ENCODE measurements around the gene APOD.

APOD gene

GRCh38 chr3:195573611-195574496 is 9.9 kb downstream of the APOD start:
- Histone ChIP-seq H3K36me3 (replicated peaks; ENCODE audit: insufficient read depth, low read length) (no peaks in the 10 kb centered on the region), H3K9ac (ENCODE audit: low read length) (no peak overlapping the region), H3K27ac (ENCODE audit: low read length) (no peak overlapping the region), H4K20me1 (ENCODE audit: insufficient read depth, low read length) (no peaks in the 10 kb centered on the region), H3K4me2 (ENCODE audit: low read depth, low read length) (no peak overlapping the region), H3K9me2 (replicated peaks; ENCODE audit: insufficient read depth, low read length) (no peaks in the 10 kb centered on the region), H3K9me3 (replicated peaks; ENCODE audit: insufficient read depth, low read length) (no peaks in the 10 kb centered on the region), H3F3A (ENCODE audit: insufficient read depth, low read length) (no peaks in the 10 kb centered on the region), H3K79me2 (ENCODE audit: low read length) (no peaks in the 10 kb centered on the region), H3K4me3 (ENCODE audit: low read length) (no peak overlapping the region), H3K27me3 (replicated peaks; ENCODE audit: insufficient read depth, low read length) (no peaks in the 10 kb centered on the region), H3K4me1 (ENCODE audit: low read length) (no peaks in the 10 kb centered on the region), H2AFZ (ENCODE audit: low read length) (no peak overlapping the region)
- DNase-seq: no peak
- TF ChIP-seq CTCF (IDR thresholded peaks at IDR 0.05; ENCODE audit: low read length) (no peak), EZH2 (optimal IDR thresholded peaks at IDR 0.05; ENCODE audit: low read depth, low read length) (no peak), EZH2phosphoT487 (IDR thresholded peaks at IDR 0.05; ENCODE audit: low read length) (no peak)

- DNase-seq: no peak
- H3K4me2 ChIP-seq (ENCODE audit: low read depth, low read length): no peak overlapping the region
- H3K4me1 ChIP-seq (ENCODE audit: low read length): no peaks in the 10 kb centered on the region
- H3F3A ChIP-seq (ENCODE audit: insufficient read depth, low read length): no peaks in the 10 kb centered on the region
- H3K4me3 ChIP-seq (ENCODE audit: low read length): no peak overlapping the region
- H3K27me3 ChIP-seq (replicated peaks; ENCODE audit: insufficient read depth, low read length): no peaks in the 10 kb centered on the region
- H3K36me3 ChIP-seq (replicated peaks; ENCODE audit: insufficient read depth, low read length): no peaks in the 10 kb centered on the region
- no peak overlapping the region for H3K27ac ChIP-seq (ENCODE audit: low read length)
- no peaks in the 10 kb centered on the region for H3K79me2 ChIP-seq (ENCODE audit: low read length)
- no peak overlapping the region for H2AFZ ChIP-seq (ENCODE audit: low read length)
- no peaks in the 10 kb centered on the region for H4K20me1 ChIP-seq (ENCODE audit: insufficient read depth, low read length)
- no peaks in the 10 kb centered on the region for H3K9me2 ChIP-seq (replicated peaks; ENCODE audit: insufficient read depth, low read length)
- TF ChIP-seq CTCF (IDR thresholded peaks at IDR 0.05; ENCODE audit: low read length) (no peak), EZH2phosphoT487 (IDR thresholded peaks at IDR 0.05; ENCODE audit: low read length) (no peak), EZH2 (optimal IDR thresholded peaks at IDR 0.05; ENCODE audit: low read depth, low read length) (no peak)
- no peak overlapping the region for H3K9ac ChIP-seq (ENCODE audit: low read length)
- H3K9me3 ChIP-seq (replicated peaks; ENCODE audit: insufficient read depth, low read length): no peaks in the 10 kb centered on the region
These were observed 12.4 kb downstream of the APOD start for GRCh38 chr3:195571361-195571760.

- H3K4me2 ChIP-seq (ENCODE audit: low read depth, low read length): no peak overlapping the region
- no peak overlapping the region for H3K9ac ChIP-seq (ENCODE audit: low read length)
- H4K20me1 ChIP-seq (ENCODE audit: insufficient read depth, low read length): no peaks in the 10 kb centered on the region
These were observed 12.8 kb downstream of the APOD start for GRCh38 chr3:195570912-195571311.

GRCh38 chr3:195570344-195570743 is 13.4 kb downstream of the APOD start:
- DNase-seq: no peak
- no peaks in the 10 kb centered on the region for H3K9me2 ChIP-seq (replicated peaks; ENCODE audit: insufficient read depth, low read length)
- H4K20me1 ChIP-seq (ENCODE audit: insufficient read depth, low read length): no peaks in the 10 kb centered on the region
- no peaks in the 10 kb centered on the region for H3K79me2 ChIP-seq (ENCODE audit: low read length)
- H3K36me3 ChIP-seq (replicated peaks; ENCODE audit: insufficient read depth, low read length): no peaks in the 10 kb centered on the region
- no peaks in the 10 kb centered on the region for H3F3A ChIP-seq (ENCODE audit: insufficient read depth, low read length)
- no peak overlapping the region for H3K4me3 ChIP-seq (ENCODE audit: low read length)
- H3K4me1 ChIP-seq (ENCODE audit: low read length): no peaks in the 10 kb centered on the region
- H3K27ac ChIP-seq (ENCODE audit: low read length): no peak overlapping the region
- no peaks in the 10 kb centered on the region for H3K27me3 ChIP-seq (replicated peaks; ENCODE audit: insufficient read depth, low read length)
- H3K9me3 ChIP-seq (replicated peaks; ENCODE audit: insufficient read depth, low read length): no peaks in the 10 kb centered on the region
- no peak overlapping the region for H2AFZ ChIP-seq (ENCODE audit: low read length)
- no peak for TF ChIP-seq CTCF (IDR thresholded peaks at IDR 0.05; ENCODE audit: low read length)
- no peak for TF ChIP-seq EZH2 (optimal IDR thresholded peaks at IDR 0.05; ENCODE audit: low read depth, low read length)
- no peak for TF ChIP-seq EZH2phosphoT487 (IDR thresholded peaks at IDR 0.05; ENCODE audit: low read length)
- no peak overlapping the region for H3K9ac ChIP-seq (ENCODE audit: low read length)
- H3K4me2 ChIP-seq (ENCODE audit: low read depth, low read length): no peak overlapping the region

More at GRCh38 chr3:195570912-195571311, 12.8 kb downstream of the APOD start:
- no peak for TF ChIP-seq EZH2phosphoT487 (IDR thresholded peaks at IDR 0.05; ENCODE audit: low read length)
- no peak overlapping the region for H2AFZ ChIP-seq (ENCODE audit: low read length)
- no peaks in the 10 kb centered on the region for H3K9me2 ChIP-seq (replicated peaks; ENCODE audit: insufficient read depth, low read length)
- no peaks in the 10 kb centered on the region for H3K27me3 ChIP-seq (replicated peaks; ENCODE audit: insufficient read depth, low read length)
- DNase-seq: no peak
- no peak overlapping the region for H3K4me3 ChIP-seq (ENCODE audit: low read length)
- no peaks in the 10 kb centered on the region for H3K79me2 ChIP-seq (ENCODE audit: low read length)
- H3K36me3 ChIP-seq (replicated peaks; ENCODE audit: insufficient read depth, low read length): no peaks in the 10 kb centered on the region
- no peaks in the 10 kb centered on the region for H3K9me3 ChIP-seq (replicated peaks; ENCODE audit: insufficient read depth, low read length)
- no peak overlapping the region for H3K27ac ChIP-seq (ENCODE audit: low read length)
- H3F3A ChIP-seq (ENCODE audit: insufficient read depth, low read length): no peaks in the 10 kb centered on the region
- no peaks in the 10 kb centered on the region for H3K4me1 ChIP-seq (ENCODE audit: low read length)

Measured in MM.1S (cell line).